G401 (cell line): ENCODE data around the gene ROBO1. TPM values are rescaled to one million over a fixed set of nuclear protein-coding genes. Genes with fewer than 3 reads are reported as not detected.
A peak's percentile ranks its signal among the peaks of the same experiment; 100 is the strongest.

Source experiments
- DNase-seq: peaks from one replicate; pipeline ENCODE4 v3.0.0-alpha.2; 2015; ENCODE audit warnings: low spot score
- in situ Hi-C: cut with HindIII; loops from 2 replicates; pipeline ENCODE4 v1.10.0; 2016; ENCODE audit warnings: low sequenced_read_pairs, mixed read lengths
- total RNA-seq: library from RNA; depleted of rRNA; stranded (reverse); fragments of >200 nt; shearing (Covaris generic); gene quantifications from 2 replicates; pipeline ENCODE4 v1.2.3, GENCODE V29; 2014

ROBO1 gene
- total RNA-seq, 1 experiment from 2014 or later = 1.4 TPM

- DNase-seq = no peak
- in situ Hi-C loops = no loop called here
Measured at GRCh38 chr3:79157191-79157590, 610.6 kb downstream of the ROBO1 start.

- in situ Hi-C loops = no loop called here
- DNase-seq = peak; percentile 44
Measured at GRCh38 chr3:79154865-79155264, 612.9 kb downstream of the ROBO1 start.

GRCh38 chr3:79148786-79149185, 619.0 kb downstream of the ROBO1 start:
- no peak for DNase-seq
- in situ Hi-C loops = no loop called here

GRCh38 chr3:79146024-79146423, 621.8 kb downstream of the ROBO1 start:
- no peak for DNase-seq
- in situ Hi-C loops = no loop called here

- DNase-seq = no peak
- in situ Hi-C loops = no loop called here
Measured at GRCh38 chr3:79140708-79141107, 627.1 kb downstream of the ROBO1 start.

- DNase-seq = no peak
- in situ Hi-C loops = no loop called here
Measured at GRCh38 chr3:79139395-79140068, 628.3 kb downstream of the ROBO1 start.

- in situ Hi-C loops = no loop called here
- no peak for DNase-seq
Measured at GRCh38 chr3:79125313-79125984, 642.3 kb downstream of the ROBO1 start.

- in situ Hi-C loops = no loop called here
- no peak for DNase-seq
Measured at GRCh38 chr3:79115458-79115857, 652.3 kb downstream of the ROBO1 start.

GRCh38 chr3:79113876-79114275, 653.9 kb downstream of the ROBO1 start:
- in situ Hi-C loops = no loop called here
- DNase-seq = no peak

- in situ Hi-C loops = no loop called here
- no peak for DNase-seq
Measured at GRCh38 chr3:79111375-79112052, 656.3 kb downstream of the ROBO1 start.

- in situ Hi-C loops = no loop called here
Measured at GRCh38 chr3:79109754-79110153, 658.0 kb downstream of the ROBO1 start.

GRCh38 chr3:79103307-79103706, 664.5 kb downstream of the ROBO1 start:
- in situ Hi-C loops = no loop called here
- no peak for DNase-seq

More at GRCh38 chr3:79109754-79110153, 658.0 kb downstream of the ROBO1 start:
- no peak for DNase-seq

- no peak for DNase-seq
- in situ Hi-C loops = no loop called here
Measured at GRCh38 chr3:79097964-79098660, 669.7 kb downstream of the ROBO1 start.

- in situ Hi-C loops = no loop called here
- DNase-seq = no peak
Measured at GRCh38 chr3:79094654-79095053, 673.1 kb downstream of the ROBO1 start.

GRCh38 chr3:79086514-79086913, 681.3 kb downstream of the ROBO1 start:
- peak; percentile 71 for DNase-seq
- in situ Hi-C loops = no loop called here

GRCh38 chr3:79085171-79085570, 682.6 kb downstream of the ROBO1 start:
- no peak for DNase-seq
- in situ Hi-C loops = no loop called here

GRCh38 chr3:79081335-79081734, 686.5 kb downstream of the ROBO1 start:
- in situ Hi-C loops = no loop called here
- DNase-seq = no peak

GRCh38 chr3:79074558-79074957, 693.2 kb downstream of the ROBO1 start:
- DNase-seq = no peak
- in situ Hi-C loops = no loop called here

GRCh38 chr3:79067734-79068133, 700.1 kb downstream of the ROBO1 start:
- in situ Hi-C loops = no loop called here
- DNase-seq = no peak

- no peak for DNase-seq
- in situ Hi-C loops = no loop called here
Measured at GRCh38 chr3:79066481-79066880, 701.3 kb downstream of the ROBO1 start.
